MCF 10A (cell line): ENCODE results near the gene SPAG16. TPM values are rescaled to one million over a fixed set of nuclear protein-coding genes. Genes with fewer than 3 reads are reported as not detected.

ENCODE experiments used
- BruUV-seq: library from RNA; stranded (reverse); fragments of 400-500 nt; replicated peaks from 2 replicates; lab custom pipeline; 2021; lab: Mats Ljungman, UMichigan
- CTCF ChIA-PET: fragments of 300-600 bp; sonication (Branson Sonifier 250); formaldehyde crosslinking; extraction: SDS; loops from one replicate; lab custom pipeline; 2021; ENCODE audit warnings: antibody characterized with exemption, inconsistent platforms; lab: Yijun Ruan, JAX
- POLR2A ChIA-PET: fragments of 300-600, 350-650 bp; sonication (Branson Sonifier 250); formaldehyde crosslinking; extraction: SDS; loops from one replicate; lab custom pipeline; 2020; ENCODE audit warnings: antibody characterized with exemption, inconsistent platforms; lab: Yijun Ruan, JAX
- DNase-seq: peaks from one replicate; pipeline ENCODE4 v3.0.0-alpha.2; 2018; ENCODE audit not compliant: unreplicated experiment
- H3K27ac Mint-ChIP-seq: one replicate; pipeline ENCODE4 v1.8.0; 2022; ENCODE audit warnings: mild to moderate bottlenecking, low read depth, mixed read lengths; ENCODE audit not compliant: unreplicated experiment
- H3K27me3 Mint-ChIP-seq: one replicate; pipeline ENCODE4 v1.8.0; 2022; ENCODE audit warnings: mixed read lengths; ENCODE audit not compliant: insufficient read depth, unreplicated experiment
- H3K36me3 Mint-ChIP-seq: one replicate; pipeline ENCODE4 v1.8.0; 2022; ENCODE audit warnings: mild to moderate bottlenecking, moderate library complexity, mixed read lengths; ENCODE audit not compliant: insufficient read depth, unreplicated experiment
- H3K4me1 Mint-ChIP-seq: one replicate; pipeline ENCODE4 v1.8.0; 2022; ENCODE audit warnings: mixed read lengths; ENCODE audit not compliant: insufficient read depth, unreplicated experiment
- H3K4me3 Mint-ChIP-seq: one replicate; pipeline ENCODE4 v1.8.0; 2022; ENCODE audit warnings: mild to moderate bottlenecking, moderate library complexity, mixed read lengths; ENCODE audit not compliant: unreplicated experiment
- H3K9me3 Mint-ChIP-seq: one replicate; pipeline ENCODE4 v1.8.0; 2022; ENCODE audit warnings: mixed read lengths; ENCODE audit not compliant: unreplicated experiment
- CTCF ChIP-seq: fragments of 200-600 bp; IDR thresholded peaks from one replicate; pipeline ENCODE4 v1.8.0; 2022; ENCODE audit warnings: antibody characterized with exemption, mild to moderate bottlenecking; ENCODE audit not compliant: unreplicated experiment
- intact Hi-C: fragments of 100-400 bp; cut with micrococcal nuclease; formaldehyde crosslinking; loops from 2 replicates; pipeline ENCODE4 v1.14.1; 2022
- total RNA-seq: library from RNA; stranded (reverse); gene quantifications from 2 replicates; pipeline ENCODE4 v1.2.3, GENCODE V29; 2022

SPAG16 gene
- total RNA-seq, 1 experiment from 2014 or later = 11.5 TPM

DNA sequence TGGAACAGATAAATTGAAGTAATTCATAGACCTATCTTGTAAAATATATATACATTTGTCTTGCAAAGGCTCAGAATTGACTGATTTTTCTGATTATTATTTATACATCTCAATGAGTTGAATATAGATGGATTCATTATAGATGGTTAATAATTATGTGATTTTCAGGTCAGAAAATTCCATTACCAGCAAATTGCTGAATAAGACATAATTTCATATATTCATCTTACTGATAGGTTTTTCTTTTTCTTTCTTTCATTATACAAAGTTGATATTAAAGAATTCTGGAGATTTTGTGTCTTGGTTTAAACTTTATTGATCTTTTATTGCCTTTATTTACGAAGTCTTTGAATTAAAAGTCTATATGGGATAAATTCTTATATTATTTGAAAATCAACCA, 41.6 kb upstream of the SPAG16 start:
- Mint-ChIP-seq H3K4me1 (peaks cover 9% of the 10 kb centered on the region), H3K4me3 (no peak overlapping the region), H3K36me3 (no peaks in the 10 kb centered on the region), H3K27me3 (no peaks in the 10 kb centered on the region), H3K27ac (no peak overlapping the region), H3K9me3 (no peaks in the 10 kb centered on the region)
- no TSS peak for BruUV-seq
- POLR2A ChIA-PET = no interaction called here
- no peak for DNase-seq
- CTCF ChIA-PET = interaction anchor here (0.6 to 1.7 kb wide), 6 partner anchors 8 to 556 kb away, joined by 3 to 9 read pairs (median 4); no protein-coding TSS in a partner anchor
- no peak for TF ChIP-seq CTCF
- intact Hi-C loops = no loop called here

DNA sequence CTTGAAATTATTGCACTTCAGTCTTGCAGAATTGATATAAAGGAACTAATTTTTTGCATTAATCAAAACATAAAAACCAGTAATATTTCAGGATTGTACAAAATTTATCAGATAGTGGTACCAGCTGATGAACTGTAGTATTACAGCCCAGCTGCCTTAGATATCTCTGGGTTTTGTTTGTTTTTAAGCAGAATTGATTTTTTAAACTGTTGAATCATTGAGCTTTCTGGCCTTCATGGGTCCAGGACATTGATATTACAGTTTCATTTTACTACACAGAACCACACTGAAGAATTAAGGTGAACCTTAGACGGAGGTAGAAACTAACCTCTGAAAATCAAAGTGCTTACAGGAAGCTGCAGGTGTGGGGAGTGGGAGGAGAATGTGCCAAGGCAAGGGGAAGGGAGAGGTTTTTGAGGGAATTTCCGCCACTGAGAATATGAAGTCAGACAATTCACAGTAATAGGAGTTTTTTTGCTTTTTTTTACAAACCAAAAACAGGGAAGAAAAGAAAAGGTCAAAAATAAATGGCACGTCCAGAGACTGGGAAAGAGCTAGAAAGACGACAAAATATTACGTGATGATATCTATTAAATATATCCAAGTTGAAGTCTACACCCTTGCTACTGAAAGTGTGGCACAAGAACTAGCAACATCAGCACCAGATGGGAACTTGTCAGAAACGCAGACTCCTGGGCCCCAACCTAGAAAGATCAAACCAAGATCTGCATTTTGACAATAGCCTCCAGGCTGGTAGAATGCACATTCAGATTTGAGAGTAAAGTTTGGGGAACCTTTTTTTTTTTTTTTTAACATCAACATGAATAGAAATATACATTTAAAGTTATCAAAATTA, 40.8 kb upstream of the SPAG16 start:
- DNase-seq = no peak
- no peak overlapping the region for H3K27ac Mint-ChIP-seq
- CTCF ChIA-PET = interaction anchor here (0.6 to 1.7 kb wide), 7 partner anchors 32 to 1737 kb away, joined by 3 to 9 read pairs (median 3); no protein-coding TSS in a partner anchor
- H3K27me3 Mint-ChIP-seq = no peaks in the 10 kb centered on the region
- no peak overlapping the region for H3K4me3 Mint-ChIP-seq
- peaks cover 5% of the 10 kb centered on the region for H3K4me1 Mint-ChIP-seq
- POLR2A ChIA-PET = no interaction called here
- H3K36me3 Mint-ChIP-seq = no peaks in the 10 kb centered on the region
- BruUV-seq = no TSS peak
- H3K9me3 Mint-ChIP-seq = no peaks in the 10 kb centered on the region
- intact Hi-C loops = no loop called here
- TF ChIP-seq CTCF = no peak

DNA sequence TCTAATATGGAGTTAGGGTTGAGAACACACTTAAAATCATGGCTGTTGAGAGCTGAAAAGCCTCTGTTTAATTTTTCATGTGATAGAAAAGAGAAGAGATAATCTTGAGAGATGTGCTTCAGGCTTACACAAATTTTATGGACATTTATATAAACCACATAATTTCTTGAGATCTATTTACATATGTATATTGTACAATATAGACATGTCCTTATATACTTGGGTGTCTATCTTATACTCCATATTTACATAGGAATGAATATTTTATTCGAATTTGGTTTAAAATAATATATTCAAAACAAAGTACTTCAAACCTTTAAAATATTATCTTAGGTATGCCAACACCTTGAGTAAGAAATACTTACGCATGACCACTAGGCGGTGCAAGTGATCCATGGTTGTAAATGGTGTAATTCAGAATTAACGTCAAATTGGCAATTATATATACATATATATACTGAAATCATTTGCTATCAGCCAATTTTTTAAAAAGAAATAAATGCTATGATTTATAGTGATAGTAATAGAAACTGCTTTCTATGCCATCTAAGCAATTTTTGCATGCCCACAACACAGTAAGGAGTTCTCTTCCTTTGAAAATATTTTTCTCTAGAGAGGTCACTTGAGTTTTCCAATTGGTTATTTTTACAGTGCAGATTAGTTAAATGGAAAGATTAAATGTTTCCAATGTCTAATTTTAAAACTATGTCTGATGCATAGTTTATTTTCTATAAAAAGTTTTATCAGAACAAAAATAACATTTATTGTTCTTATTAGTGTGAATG, 37.6 kb upstream of the SPAG16 start:
- no peaks in the 10 kb centered on the region for H3K27me3 Mint-ChIP-seq
- H3K4me1 Mint-ChIP-seq = peaks cover 6% of the 10 kb centered on the region
- no TSS peak for BruUV-seq
- no peaks in the 10 kb centered on the region for H3K36me3 Mint-ChIP-seq
- no peaks in the 10 kb centered on the region for H3K9me3 Mint-ChIP-seq
- ChIA-PET CTCF (interaction anchor here (0.6 to 1.4 kb wide), 10 partner anchors 19 to 1165 kb away, joined by 3 to 6 read pairs (median 4); no protein-coding TSS in a partner anchor), POLR2A (no interaction called here)
- peak; percentile 62 for DNase-seq
- intact Hi-C loops = loop anchor here (2.0 kb wide), 1 partner anchor 560 kb away; no protein-coding TSS in a partner anchor
- H3K27ac Mint-ChIP-seq = no peak overlapping the region
- no peak overlapping the region for H3K4me3 Mint-ChIP-seq
- TF ChIP-seq CTCF = peak; percentile 83

- no TSS peak for BruUV-seq
- intact Hi-C loops = loop anchor here (2.0 kb wide), 1 partner anchor 561 kb away; no protein-coding TSS in a partner anchor
- Mint-ChIP-seq H3K4me3 (no peak overlapping the region), H3K9me3 (no peaks in the 10 kb centered on the region), H3K27ac (no peak overlapping the region), H3K36me3 (no peaks in the 10 kb centered on the region), H3K27me3 (no peaks in the 10 kb centered on the region), H3K4me1 (peaks cover 6% of the 10 kb centered on the region)
- ChIA-PET CTCF (interaction anchor here (0.6 to 1.0 kb wide), 7 partner anchors 36 to 1741 kb away, joined by 3 to 5 read pairs (median 3); partner anchors contain the start of gene SPAG16), POLR2A (no interaction called here)
- DNase-seq = no peak
- no peak for TF ChIP-seq CTCF
These were observed 36.7 kb upstream of the SPAG16 start for GRCh38 chr2:213247566-213247965.
